ENCODE data around the gene SFRP5. TPM values are rescaled to one million over a fixed set of nuclear protein-coding genes. Genes with fewer than 3 reads are reported as not detected.

The SFRP5 gene
- total and polyA plus RNA-seq, 2 of the 13 experiments (the other 11 are each of a cell fraction or from before 2014, with no cell fraction given): 0.32 to 1.7 TPM

- TF ChIP-seq ZNF407 (CRISPR knock-in tag; IDR thresholded peaks at IDR 0.05; ENCODE audit: not compliant biosample characterization): peak; percentile 55
- TF ChIP-seq RAD51 (IDR thresholded peaks at IDR 0.05; ENCODE audit: borderline replicate concordance): no peak
- no peak for TF ChIP-seq PBX2 (CRISPR knock-in tag; IDR thresholded peaks at IDR 0.05)
- no peak for TF ChIP-seq MATR3 (CRISPR knock-in tag; IDR thresholded peaks at IDR 0.05)
- no peak for TF ChIP-seq ZNF18 (CRISPR knock-in tag; IDR thresholded peaks at IDR 0.05; ENCODE audit: insufficient replicate concordance)
- peak; percentile 25; the same call in 1 of the 2 replicates for TF ChIP-seq ZNF768 (CRISPR knock-in tag; IDR thresholded peaks at IDR 0.05)
- TF ChIP-seq ZNF124 (CRISPR knock-in tag; IDR thresholded peaks at IDR 0.05): no peak
- TF ChIP-seq SMC3 (IDR thresholded peaks at IDR 0.05; ENCODE audit: low read length): peak; percentile 63
- TF ChIP-seq ZNF333 (CRISPR knock-in tag; IDR thresholded peaks at IDR 0.05; ENCODE audit: borderline replicate concordance): 0 out of 2 replicates have a peak, but pooled peaks have one; percentile 48
- TF ChIP-seq KDM5B (CRISPR knock-in tag; IDR thresholded peaks at IDR 0.05; ENCODE audit: borderline replicate concordance): no peak
- TF ChIP-seq ZNF75D (CRISPR knock-in tag; IDR thresholded peaks at IDR 0.05; ENCODE audit: borderline replicate concordance): no peak
- 0 out of 2 replicates have a peak, but pooled peaks have one; percentile 41 for TF ChIP-seq MXD1 (CRISPR knock-in tag; IDR thresholded peaks at IDR 0.05)
- TF ChIP-seq ZNF788 (CRISPR knock-in tag; IDR thresholded peaks at IDR 0.05; ENCODE audit: borderline replicate concordance): no peak
- TF ChIP-seq ZNF121 (CRISPR knock-in tag; IDR thresholded peaks at IDR 0.05): no peak
- TF ChIP-seq ZNF598 (CRISPR knock-in tag; IDR thresholded peaks at IDR 0.05; ENCODE audit: borderline replicate concordance): peak; percentile 72; the same call in 1 of the 2 replicates
- no peak for TF ChIP-seq TRIM24 (CRISPR knock-in tag; IDR thresholded peaks at IDR 0.05)
- no peak for TF ChIP-seq HDAC2 (CRISPR knock-in tag; IDR thresholded peaks at IDR 0.05)
- TF ChIP-seq HHEX (CRISPR knock-in tag; IDR thresholded peaks at IDR 0.05): no peak
These were observed 20.3 kb upstream of the SFRP5 start (continued) for GRCh38 chr10:97791824-97792721.
